CD14-positive monocyte (primary cell): ENCODE data around the gene EDN2. TPM values are rescaled to one million over a fixed set of nuclear protein-coding genes. Genes with fewer than 3 reads are reported as not detected.

Experiments
- DNase-seq, 3 donors: peaks; one replicate each; pipeline ENCODE4 v3.0.0-alpha.2; 2011 to 2022
- H2AFZ ChIP-seq: 2 replicates; pipeline ENCODE4 v1.6.0; 2012; ENCODE audit warnings: mild to moderate bottlenecking, low read depth, low read length, inconsistent platforms; ENCODE audit not compliant: insufficient read depth, poor library complexity, severe bottlenecking
- H3K27ac ChIP-seq, 2 donors: 1 replicate in 1 of 2; 2 replicates in 1 of 2; pipeline ENCODE4 v1.5.1; 2012 to 2013; ENCODE audit warnings: low read length in 2 of 2, control low read depth in 1 of 2, inconsistent platforms in 1 of 2, low read depth in 1 of 2, mild to moderate bottlenecking in 1 of 2
- H3K27me3 ChIP-seq, 2 donors: one replicate each; pipeline versions ENCODE4 v1.6.0 to v1.6.1; 2011 to 2013; ENCODE audit warnings: low read length in 2 of 2; ENCODE audit not compliant: control insufficient read depth in 2 of 2, insufficient read depth in 2 of 2
- H3K36me3 ChIP-seq, 2 donors: replicated peaks in 1 of 2; 1 replicate in 1 of 2; 2 replicates in 1 of 2; pipeline versions ENCODE4 v1.5.1 to v1.6.1; 2012 to 2013; ENCODE audit warnings: low read length in 2 of 2, control low read depth in 1 of 2, inconsistent platforms in 1 of 2, mild to moderate bottlenecking in 1 of 2; ENCODE audit not compliant: insufficient read depth in 2 of 2, control insufficient read depth in 1 of 2
- H3K4me1 ChIP-seq, 2 donors: 1 replicate in 1 of 2; 2 replicates in 1 of 2; pipeline versions ENCODE4 v1.5.1 to v1.6.1; 2012 to 2013; ENCODE audit warnings: low read length in 2 of 2, control low read depth in 1 of 2, inconsistent platforms in 1 of 2, mild to moderate bottlenecking in 1 of 2, moderate library complexity in 1 of 2; ENCODE audit not compliant: insufficient read depth in 2 of 2, control insufficient read depth in 1 of 2
- H3K4me2 ChIP-seq: replicated peaks from 2 replicates; pipeline ENCODE3; 2012; ENCODE audit warnings: low read length, moderate library complexity, mild to moderate bottlenecking; ENCODE audit not compliant: poor library complexity, severe bottlenecking; ENCODE audit errors: extremely low read depth
- H3K4me3 ChIP-seq, 3 experiments: fragments of 200-600 bp in 1 of 3; sonication (generic) in 1 of 3; replicated peaks in 1 of 3; 1 replicate in 2 of 3; 2 replicates in 1 of 3; pipeline ENCODE4 v1.5.1; 2011 to 2013; ENCODE audit warnings: low read length in 3 of 3, mild to moderate bottlenecking in 3 of 3, control low read depth in 2 of 3, low read depth in 2 of 3, inconsistent platforms in 1 of 3, moderate library complexity in 1 of 3
- H3K79me2 ChIP-seq: 2 replicates; pipeline ENCODE4 v1.6.0; 2012; ENCODE audit warnings: mild to moderate bottlenecking, control low read depth, inconsistent platforms, low read length, moderate library complexity; ENCODE audit not compliant: insufficient read depth
- H3K9ac ChIP-seq: 2 replicates; pipeline ENCODE4 v1.6.0; 2017; ENCODE audit warnings: low read length, mild to moderate bottlenecking; ENCODE audit not compliant: insufficient read depth, poor library complexity, severe bottlenecking
- H3K9me3 ChIP-seq, 2 donors: replicated peaks in 1 of 2; 1 replicate in 1 of 2; 2 replicates in 1 of 2; pipeline versions ENCODE4 v1.5.1 to v1.6.1; 2012 to 2013; ENCODE audit warnings: low read length in 2 of 2, control low read depth in 1 of 2; ENCODE audit not compliant: control insufficient read depth in 1 of 2, insufficient read depth in 1 of 2
- H4K20me1 ChIP-seq: 2 replicates; pipeline ENCODE4 v1.6.0; 2012; ENCODE audit warnings: mild to moderate bottlenecking, low read length, control low read depth, moderate library complexity; ENCODE audit not compliant: insufficient read depth
- H3K27ac Mint-ChIP-seq, 7 donors: one replicate each; pipeline ENCODE4 v1.8.0; 2020; ENCODE audit warnings: mild to moderate bottlenecking in 7 of 7, mixed read lengths in 7 of 7, moderate library complexity in 6 of 7, inconsistent platforms in 2 of 7
- H3K27me3 Mint-ChIP-seq, 3 donors: one replicate each; pipeline ENCODE4 v1.8.0; 2021 to 2022; ENCODE audit warnings: low read depth in 3 of 3, mild to moderate bottlenecking in 3 of 3, mixed read lengths in 3 of 3, moderate library complexity in 3 of 3, inconsistent platforms in 1 of 3
- H3K36me3 Mint-ChIP-seq, 2 donors: one replicate each; pipeline ENCODE4 v1.8.0; 2020; ENCODE audit warnings: mixed read lengths in 2 of 2, inconsistent platforms in 1 of 2, mild to moderate bottlenecking in 1 of 2
- H3K4me1 Mint-ChIP-seq: one replicate; pipeline ENCODE4 v1.8.0; 2020; ENCODE audit warnings: mild to moderate bottlenecking, mixed read lengths
- H3K4me3 Mint-ChIP-seq, 2 donors: one replicate each; pipeline ENCODE4 v1.8.0; 2020; ENCODE audit warnings: mild to moderate bottlenecking in 2 of 2, mixed read lengths in 2 of 2, moderate library complexity in 1 of 2
- H3K9me3 Mint-ChIP-seq, 7 donors: one replicate each; pipeline ENCODE4 v1.8.0; 2020 to 2022; ENCODE audit warnings: mixed read lengths in 7 of 7, mild to moderate bottlenecking in 6 of 7, moderate library complexity in 6 of 7, inconsistent platforms in 2 of 7
- CTCF ChIP-seq: fragments of 200-600 bp; IDR thresholded peaks from one replicate; pipeline ENCODE4 v1.8.0; 2022; ENCODE audit warnings: antibody characterized with exemption, mild to moderate bottlenecking
- WGBS: methylation state at CpG from one replicate; pipeline ENCODE4 v1.1.5; 2013; ENCODE audit warnings: missing lambda C conversion rate; ENCODE audit not compliant: insufficient coverage; 5-methylcytosine and 5-hydroxymethylcytosine counted together
- intact Hi-C, 2 donors: fragments of 100-400 bp; cut with micrococcal nuclease; formaldehyde crosslinking; loops; one replicate each; pipeline versions ENCODE4 v1.15.0 to v1.15.1; 2023
- polyA plus RNA-seq, 3 donors: library from polyadenylated mRNA; depleted of rRNA in 1 of 3; unstranded in 2 of 3; stranded (reverse) in 1 of 3; fragments of 300-500 nt in 2 of 3; fragments of >200 nt in 1 of 3; fragmentation: Illumina TruSeq in 2 of 3; gene quantifications; 1 replicate in 2 of 3; 2 replicates in 1 of 3; pipeline ENCODE4 v1.2.3, GENCODE V29; 2012 to 2021

The EDN2 gene
- polyA plus RNA-seq, 3 donors: not detected

- H3K4me1 ChIP-seq: no peaks in the 10 kb centered on the region
- no peaks in the 10 kb centered on the region for H3K9me3 Mint-ChIP-seq
- H3K4me1 Mint-ChIP-seq: no peaks in the 10 kb centered on the region
- H3K27ac Mint-ChIP-seq: no peak overlapping the region
- no peaks in the 10 kb centered on the region for H3K36me3 ChIP-seq
- H3K9ac ChIP-seq: no peak overlapping the region
- no peaks in the 10 kb centered on the region for H4K20me1 ChIP-seq
- no peak overlapping the region for H3K4me2 ChIP-seq
- TF ChIP-seq CTCF: no peak
- no peak overlapping the region for H2AFZ ChIP-seq
- intact Hi-C loops: no loop called here
- H3K36me3 Mint-ChIP-seq: no peaks in the 10 kb centered on the region
- no peak overlapping the region for H3K27ac ChIP-seq
- H3K4me3 ChIP-seq: no peak overlapping the region
- WGBS: 95% methylated on average over 3 of the region's 5 CpGs
- no peaks in the 10 kb centered on the region for H3K79me2 ChIP-seq
- H3K27me3 ChIP-seq: no peaks in the 10 kb centered on the region
- H3K27me3 Mint-ChIP-seq: peaks cover 0 to 2% (median 0%) of the 10 kb centered on the region in 3 donors
- no peaks in the 10 kb centered on the region for H3K9me3 ChIP-seq
- DNase-seq: no peak
- H3K4me3 Mint-ChIP-seq: no peak overlapping the region
These were observed 18.4 kb upstream of the EDN2 start for GRCh38 chr1:41502912-41503311.

GRCh38 chr1:41501581-41501980, 17.1 kb upstream of the EDN2 start:
- H3K27ac ChIP-seq: no peak overlapping the region
- H3K9me3 Mint-ChIP-seq: no peaks in the 10 kb centered on the region
- 93% methylated on average over 17 of the region's 20 CpGs for WGBS
- no peak overlapping the region for H3K27ac Mint-ChIP-seq
- H3K4me1 Mint-ChIP-seq: peaks cover 2% of the 10 kb centered on the region
- H3K4me3 ChIP-seq: no peak overlapping the region
- no peak overlapping the region for H3K9ac ChIP-seq
- H2AFZ ChIP-seq: no peak overlapping the region
- H3K27me3 ChIP-seq: peaks cover 0 to 5% of the 10 kb centered on the region in 2 donors
- H3K4me2 ChIP-seq: no peak overlapping the region
- DNase-seq: no peak
- no peak overlapping the region for H3K4me3 Mint-ChIP-seq
- no peaks in the 10 kb centered on the region for H3K9me3 ChIP-seq
- TF ChIP-seq CTCF: no peak
- peaks cover 5 to 9% (median 7%) of the 10 kb centered on the region in 3 donors for H3K27me3 Mint-ChIP-seq
- H3K36me3 ChIP-seq: no peaks in the 10 kb centered on the region
- no peaks in the 10 kb centered on the region for H3K36me3 Mint-ChIP-seq
- intact Hi-C loops: no loop called here
- H3K4me1 ChIP-seq: peaks cover 2 to 3% of the 10 kb centered on the region in 2 donors
- no peaks in the 10 kb centered on the region for H4K20me1 ChIP-seq
- H3K79me2 ChIP-seq: no peaks in the 10 kb centered on the region
